ENCODE results near the gene F12. TPM values are rescaled to one million over a fixed set of nuclear protein-coding genes. Genes with fewer than 3 reads are reported as not detected.

Gene F12
- total RNA-seq, 1 experiment from 2014 or later: 10.0 TPM

GRCh38 chr5:177354711-177355110, 54.7 kb downstream of the F12 start (continued):
- TF ChIP-seq ZNF532 (CRISPR knock-in tag; IDR thresholded peaks at IDR 0.05; ENCODE audit: borderline replicate concordance): no peak
- TF ChIP-seq ESRRA (CRISPR knock-in tag; IDR thresholded peaks at IDR 0.05; ENCODE audit: borderline replicate concordance): no peak
- TF ChIP-seq STAT6 (CRISPR knock-in tag; conservative IDR thresholded peaks at IDR 0.05; ENCODE audit: low read depth): no peak
- no peak for TF ChIP-seq ZNF425 (CRISPR knock-in tag; conservative IDR thresholded peaks at IDR 0.05)
- TF ChIP-seq FOXP1 (CRISPR knock-in tag; IDR thresholded peaks at IDR 0.05; ENCODE audit: borderline replicate concordance): no peak
- no peak for TF ChIP-seq NFATC4 (CRISPR knock-in tag; IDR thresholded peaks at IDR 0.05)
- TF ChIP-seq CTCF (IDR thresholded peaks at IDR 0.05): no peak
- no peak for TF ChIP-seq RORB (CRISPR knock-in tag; IDR thresholded peaks at IDR 0.05)
- TF ChIP-seq AR (CRISPR knock-in tag; IDR thresholded peaks at IDR 0.05): no peak
- TF ChIP-seq CBFB (CRISPR knock-in tag; IDR thresholded peaks at IDR 0.05; ENCODE audit: low read depth): no peak
- TF ChIP-seq CDX4 (CRISPR knock-in tag; IDR thresholded peaks at IDR 0.05; ENCODE audit: borderline replicate concordance): no peak

Data from WTC11 (cell line).